ENCODE data around the gene TNFSF10. TPM values are rescaled to one million over a fixed set of nuclear protein-coding genes. Genes with fewer than 3 reads are reported as not detected.

The TNFSF10 gene
- total RNA-seq, 1 donor from 2014 or later: not detected

GRCh38 chr3:172515130-172515918 lies 7.9 kb downstream of the TNFSF10 start:
- TF ChIP-seq, protein P1, sequence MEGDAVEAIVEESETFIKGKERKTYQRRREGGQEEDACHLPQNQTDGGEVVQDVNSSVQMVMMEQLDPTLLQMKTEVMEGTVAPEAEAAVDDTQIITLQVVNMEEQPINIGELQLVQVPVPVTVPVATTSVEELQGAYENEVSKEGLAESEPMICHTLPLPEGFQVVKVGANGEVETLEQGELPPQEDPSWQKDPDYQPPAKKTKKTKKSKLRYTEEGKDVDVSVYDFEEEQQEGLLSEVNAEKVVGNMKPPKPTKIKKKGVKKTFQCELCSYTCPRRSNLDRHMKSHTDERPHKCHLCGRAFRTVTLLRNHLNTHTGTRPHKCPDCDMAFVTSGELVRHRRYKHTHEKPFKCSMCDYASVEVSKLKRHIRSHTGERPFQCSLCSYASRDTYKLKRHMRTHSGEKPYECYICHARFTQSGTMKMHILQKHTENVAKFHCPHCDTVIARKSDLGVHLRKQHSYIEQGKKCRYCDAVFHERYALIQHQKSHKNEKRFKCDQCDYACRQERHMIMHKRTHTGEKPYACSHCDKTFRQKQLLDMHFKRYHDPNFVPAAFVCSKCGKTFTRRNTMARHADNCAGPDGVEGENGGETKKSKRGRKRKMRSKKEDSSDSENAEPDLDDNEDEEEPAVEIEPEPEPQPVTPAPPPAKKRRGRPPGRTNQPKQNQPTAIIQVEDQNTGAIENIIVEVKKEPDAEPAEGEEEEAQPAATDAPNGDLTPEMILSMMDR (IDR thresholded peaks at IDR 0.05): no peak
- peaks cover 15% of the 10 kb centered on the region for H3K27me3 Mint-ChIP-seq (ENCODE audit: low read depth)
- DNase-seq (ENCODE audit: low spot score): no peak
- peaks cover 16% of the 10 kb centered on the region for H3K4me1 Mint-ChIP-seq (ENCODE audit: low read depth)
- no peaks in the 10 kb centered on the region for H3K36me3 Mint-ChIP-seq (ENCODE audit: low read depth)
- H3K27ac Mint-ChIP-seq (ENCODE audit: unreplicated experiment): no peak overlapping the region
- no peak overlapping the region for H3K4me3 Mint-ChIP-seq (ENCODE audit: unreplicated experiment)
- no peaks in the 10 kb centered on the region for H3K9me3 Mint-ChIP-seq (ENCODE audit: low read depth)

- peaks cover 15% of the 10 kb centered on the region for H3K27me3 Mint-ChIP-seq (ENCODE audit: low read depth)
- no peaks in the 10 kb centered on the region for H3K9me3 Mint-ChIP-seq (ENCODE audit: low read depth)
- no peak for DNase-seq (ENCODE audit: low spot score)
- H3K4me3 Mint-ChIP-seq (ENCODE audit: unreplicated experiment): no peak overlapping the region
- TF ChIP-seq, protein P1 (IDR thresholded peaks at IDR 0.05): no peak
- H3K4me1 Mint-ChIP-seq (ENCODE audit: low read depth): peaks cover 16% of the 10 kb centered on the region
- no peak overlapping the region for H3K27ac Mint-ChIP-seq (ENCODE audit: unreplicated experiment)
- H3K36me3 Mint-ChIP-seq (ENCODE audit: low read depth): no peaks in the 10 kb centered on the region
These were observed 8.6 kb downstream of the TNFSF10 start for GRCh38 chr3:172514678-172515077.

- no peaks in the 10 kb centered on the region for H3K9me3 Mint-ChIP-seq (ENCODE audit: low read depth)
- DNase-seq (ENCODE audit: low spot score): no peak
- no peak overlapping the region for H3K4me3 Mint-ChIP-seq (ENCODE audit: unreplicated experiment)
- H3K4me1 Mint-ChIP-seq (ENCODE audit: low read depth): peaks cover 16% of the 10 kb centered on the region
- no peaks in the 10 kb centered on the region for H3K36me3 Mint-ChIP-seq (ENCODE audit: low read depth)
- TF ChIP-seq, protein P1 (IDR thresholded peaks at IDR 0.05): no peak
- peaks cover 16% of the 10 kb centered on the region for H3K27me3 Mint-ChIP-seq (ENCODE audit: low read depth)
- no peak overlapping the region for H3K27ac Mint-ChIP-seq (ENCODE audit: unreplicated experiment)
These were observed 9.7 kb downstream of the TNFSF10 start for GRCh38 chr3:172513488-172513887.

DNA sequence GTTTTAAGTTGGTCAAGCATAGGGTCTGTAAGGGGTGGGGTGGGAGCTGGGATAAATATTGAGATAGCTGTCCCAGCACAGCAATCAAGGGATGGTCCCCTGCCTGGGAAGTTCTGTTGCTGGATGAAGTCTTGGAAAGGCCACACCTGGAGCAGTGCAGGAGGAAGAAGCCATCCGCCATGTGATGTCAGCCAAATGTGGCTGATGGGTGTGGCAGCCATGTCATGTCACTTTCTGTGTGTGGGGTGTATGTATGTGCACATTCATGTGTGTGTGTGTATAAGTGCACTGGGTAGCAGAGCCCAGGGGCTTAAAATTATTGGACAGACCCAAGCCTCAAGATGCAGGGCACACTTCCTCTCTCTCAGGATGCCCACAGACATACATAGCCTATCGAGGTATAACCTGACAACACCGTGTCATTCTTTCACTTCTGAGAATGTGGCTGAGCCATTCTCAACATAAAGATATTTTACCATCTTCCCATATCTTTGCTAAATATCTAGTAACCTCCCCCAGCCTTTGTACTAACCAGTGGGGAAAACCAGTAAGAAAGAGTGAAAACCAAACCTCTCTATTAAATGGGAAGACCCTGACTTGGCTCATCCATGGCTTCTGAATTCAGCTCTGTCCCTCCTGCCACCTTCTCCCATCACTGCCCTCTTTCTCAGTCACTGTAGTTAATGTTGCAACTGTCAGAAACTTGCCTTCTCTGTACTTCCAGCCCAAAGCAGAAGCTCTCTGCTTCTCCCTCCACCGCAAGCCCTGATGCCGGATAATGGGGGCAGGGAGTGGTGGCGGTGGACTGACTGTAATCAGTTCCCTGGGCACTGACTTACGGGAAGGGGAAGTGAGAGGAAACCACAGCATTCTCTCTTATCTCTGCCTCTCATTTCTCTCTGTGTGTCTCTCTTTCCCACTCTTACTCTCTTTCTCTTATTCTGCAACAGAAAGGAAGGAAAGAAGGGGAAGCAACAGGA lies 11.2 kb downstream of the TNFSF10 start:
- Mint-ChIP-seq H3K36me3 (ENCODE audit: low read depth) (no peaks in the 10 kb centered on the region), H3K4me1 (ENCODE audit: low read depth) (peaks cover 14% of the 10 kb centered on the region), H3K27ac (ENCODE audit: unreplicated experiment) (no peak overlapping the region), H3K27me3 (ENCODE audit: low read depth) (peaks cover 16% of the 10 kb centered on the region), H3K4me3 (ENCODE audit: unreplicated experiment) (no peak overlapping the region), H3K9me3 (ENCODE audit: low read depth) (no peaks in the 10 kb centered on the region)
- DNase-seq (ENCODE audit: low spot score): no peak
- TF ChIP-seq, protein P1 (IDR thresholded peaks at IDR 0.05): no peak

GRCh38 chr3:172506094-172506493 lies 17.1 kb downstream of the TNFSF10 start:
- TF ChIP-seq, protein P1 (IDR thresholded peaks at IDR 0.05): no peak
- Mint-ChIP-seq H3K9me3 (ENCODE audit: low read depth) (peaks cover 4% of the 10 kb centered on the region), H3K4me3 (ENCODE audit: unreplicated experiment) (no peak overlapping the region), H3K27me3 (ENCODE audit: low read depth) (peaks cover 6% of the 10 kb centered on the region), H3K27ac (ENCODE audit: unreplicated experiment) (no peak overlapping the region), H3K36me3 (ENCODE audit: low read depth) (no peaks in the 10 kb centered on the region), H3K4me1 (ENCODE audit: low read depth) (no peaks in the 10 kb centered on the region)
- no peak for DNase-seq (ENCODE audit: low spot score)
